SK-N-SH (cell line): ENCODE results near the gene RRBP1. TPM values are rescaled to one million over a fixed set of nuclear protein-coding genes. Genes with fewer than 3 reads are reported as not detected.

Experiments
- CTCF ChIA-PET: fragments of 300-600, 350-600 bp; formaldehyde crosslinking; extraction: SDS; loops from one replicate; lab custom pipeline; 2021; lab: Yijun Ruan, JAX
- POLR2A ChIA-PET: fragments of 350-600 bp; sonication (Branson Sonifier 250); formaldehyde crosslinking; extraction: SDS; loops from one replicate; lab custom pipeline; 2020; ENCODE audit warnings: antibody characterized with exemption, inconsistent platforms; lab: Yijun Ruan, JAX
- DNase-seq: peaks from one replicate; pipeline ENCODE4 v3.0.0; 2012
- H2AFZ ChIP-seq: fragments of 200-600 bp; sonication (generic); 2 replicates; pipeline ENCODE4 v1.8.1; 2016; ENCODE audit warnings: antibody characterized with exemption, mild to moderate bottlenecking, low read depth
- H3F3A ChIP-seq: fragments of 200-600 bp; sonication (generic); replicated peaks from 2 replicates; pipeline ENCODE3; 2016; ENCODE audit warnings: antibody characterized with exemption, mild to moderate bottlenecking; ENCODE audit not compliant: insufficient read depth
- H3K27ac ChIP-seq, 2 experiments: fragments of 200-500 bp in 1 of 2; fragments of 200-600 bp in 1 of 2; sonication (Bioruptor generic) in 1 of 2; sonication (generic), shearing (Covaris generic) in 1 of 2; 2 replicates each; pipeline versions ENCODE4 v1.5.1 to v1.6.1; 2014 to 2016; ENCODE audit warnings: low read depth in 2 of 2, inconsistent platforms in 1 of 2, low read length in 1 of 2, mild to moderate bottlenecking in 1 of 2, mixed read lengths in 1 of 2
- H3K27me3 ChIP-seq: fragments of 200-600 bp; sonication (generic), shearing (Covaris generic); 2 replicates; pipeline ENCODE4 v1.6.1; 2016; ENCODE audit warnings: mixed run types; ENCODE audit not compliant: insufficient read depth
- H3K36me3 ChIP-seq, 2 experiments: fragments of 200-500 bp in 1 of 2; fragments of 200-600 bp in 1 of 2; sonication (Bioruptor generic) in 1 of 2; sonication (generic) in 1 of 2; replicated peaks in 1 of 2; 2 replicates each; pipeline versions ENCODE3 to v1.5.1; 2014 to 2016; ENCODE audit warnings: low read length in 1 of 2, mild to moderate bottlenecking in 1 of 2; ENCODE audit not compliant: insufficient read depth in 2 of 2, control insufficient read depth in 1 of 2
- H3K4me1 ChIP-seq, 2 experiments: fragments of 200-500 bp in 1 of 2; fragments of 200-600 bp in 1 of 2; sonication (Bioruptor generic) in 1 of 2; sonication (generic), shearing (Covaris generic) in 1 of 2; 2 replicates each; pipeline versions ENCODE4 v1.5.1 to v1.6.1; 2014 to 2016; ENCODE audit warnings: low read depth in 1 of 2, low read length in 1 of 2, mixed run types in 1 of 2; ENCODE audit not compliant: insufficient read depth in 2 of 2, control insufficient read depth in 1 of 2
- H3K4me2 ChIP-seq: fragments of 200-600 bp; sonication (generic), shearing (Covaris generic); 2 replicates; pipeline ENCODE4 v1.6.1; 2017; ENCODE audit warnings: mixed run types
- H3K4me3 ChIP-seq, 2 experiments: fragments of 200-500 bp in 1 of 2; fragments of 200-600 bp in 1 of 2; sonication (Bioruptor generic) in 1 of 2; sonication (generic), shearing (Covaris generic) in 1 of 2; 2 replicates each; pipeline versions ENCODE4 v1.5.1 to v1.8.1; 2014 to 2016; ENCODE audit warnings: low read depth in 2 of 2, inconsistent platforms in 1 of 2, low read length in 1 of 2, mild to moderate bottlenecking in 1 of 2, mixed read lengths in 1 of 2, moderate library complexity in 1 of 2
- H3K79me2 ChIP-seq: fragments of 200-600 bp; sonication (generic); 2 replicates; pipeline ENCODE4 v1.8.1; 2017; ENCODE audit warnings: mild to moderate bottlenecking; ENCODE audit not compliant: insufficient read depth
- H3K9ac ChIP-seq: fragments of 200-600 bp; sonication (generic); 2 replicates; pipeline ENCODE4 v1.6.1; 2017; ENCODE audit warnings: mixed run types
- H3K9me2 ChIP-seq: fragments of 200-600 bp; sonication (generic); 2 replicates; pipeline ENCODE4 v1.6.1; 2017; ENCODE audit warnings: mixed run types
- H3K9me3 ChIP-seq: fragments of 200-600 bp; sonication (generic); 2 replicates; pipeline ENCODE4 v1.6.1; 2017; ENCODE audit warnings: mixed run types, mild to moderate bottlenecking, moderate library complexity
- H4K20me1 ChIP-seq: fragments of 200-600 bp; sonication (generic); 2 replicates; pipeline ENCODE4 v1.6.1; 2017; ENCODE audit warnings: mild to moderate bottlenecking, mixed run types; ENCODE audit not compliant: insufficient read depth
- ELF1 ChIP-seq: IDR thresholded peaks from 2 replicates; pipeline ENCODE4 v1.4.0; 2012
- EP300 ChIP-seq, 2 experiments: IDR thresholded peaks; 2 replicates each; pipeline versions ENCODE4 v1.4.0 to v1.6.1; 2012; ENCODE audit warnings: borderline replicate concordance in 1 of 2, low read depth in 1 of 2, low read length in 1 of 2
- EZH2phosphoT487 ChIP-seq: fragments of 200-600 bp; sonication (generic); IDR thresholded peaks from 2 replicates; pipeline ENCODE4 v1.6.1; 2017; ENCODE audit warnings: low read depth, mixed run types, mild to moderate bottlenecking, antibody characterized with exemption, moderate library complexity, borderline replicate concordance
- FOXJ3 ChIP-seq: sonication (generic); formaldehyde crosslinking; IDR thresholded peaks from 2 replicates; pipeline ENCODE4 v1.5.1; 2020; ENCODE audit warnings: mild to moderate bottlenecking, missing genetic modification reagents
- FOXM1 ChIP-seq: IDR thresholded peaks from 2 replicates; pipeline ENCODE4 v1.4.0; 2012; ENCODE audit warnings: low read depth, mild to moderate bottlenecking
- IRF3 ChIP-seq: fragments of 150-350 bp; IDR thresholded peaks from 2 replicates; pipeline ENCODE4 v1.6.1; 2016; ENCODE audit warnings: mild to moderate bottlenecking, low read depth, low read length
- MAX ChIP-seq: IDR thresholded peaks from 2 replicates; pipeline ENCODE4 v1.4.0; 2012; ENCODE audit warnings: low read depth
- MEF2A ChIP-seq: IDR thresholded peaks from 2 replicates; pipeline ENCODE4 v1.4.0; 2012; ENCODE audit warnings: low read depth, borderline replicate concordance
- MXI1 ChIP-seq: IDR thresholded peaks from 2 replicates; pipeline ENCODE4 v1.6.1; 2012; ENCODE audit warnings: mild to moderate bottlenecking, low read depth, low read length, improper control_type of control experiment
- NFIC ChIP-seq: IDR thresholded peaks from 2 replicates; pipeline ENCODE4 v1.4.0; 2012; ENCODE audit warnings: borderline replicate concordance
- NRF1 ChIP-seq: IDR thresholded peaks from 2 replicates; pipeline ENCODE4 v1.6.1; 2012; ENCODE audit warnings: low read depth, mild to moderate bottlenecking, low read length
- POLR2AphosphoS5 ChIP-seq: IDR thresholded peaks from 2 replicates; pipeline ENCODE4 v1.6.1; 2012; ENCODE audit warnings: low read depth, low read length
- RXRA ChIP-seq: IDR thresholded peaks from 2 replicates; pipeline ENCODE4 v1.4.0; 2012; ENCODE audit warnings: low read depth, mild to moderate bottlenecking, borderline replicate concordance
- SMC3 ChIP-seq: IDR thresholded peaks from 2 replicates; pipeline ENCODE4 v1.6.1; 2012; ENCODE audit warnings: low read depth, low read length, improper control_type of control experiment
- TAF1 ChIP-seq: IDR thresholded peaks from 2 replicates; pipeline ENCODE4 v1.6.1; 2012; ENCODE audit warnings: low read depth, mild to moderate bottlenecking, low read length, moderate library complexity, borderline replicate concordance
- USF2 ChIP-seq: fragments of 150-350 bp; IDR thresholded peaks from 2 replicates; pipeline ENCODE4 v1.6.1; 2017; ENCODE audit warnings: antibody characterized with exemption, low read length, low read depth, borderline replicate concordance
- YY1 ChIP-seq: IDR thresholded peaks from 2 replicates; pipeline ENCODE4 v1.4.0; 2012; ENCODE audit warnings: low read depth, mild to moderate bottlenecking
- WGBS: methylation state at CpG from one replicate; pipeline ENCODE4 v1.1.6; 2017; ENCODE audit warnings: low lambda C conversion rate; 5-methylcytosine and 5-hydroxymethylcytosine counted together
- polyA plus RNA-seq, 3 experiments: library from polyadenylated mRNA; depleted of rRNA; stranded (reverse); fragments of >200 nt; gene quantifications; 2 replicates each; pipeline ENCODE4 v1.2.3, GENCODE V29; 2012
- TF ChIP-seq, protein P1 (sequence below): IDR thresholded peaks from 2 replicates; pipeline ENCODE4 v1.4.0; 2012; ENCODE audit warnings: low read depth, borderline replicate concordance
- TF ChIP-seq, protein P2 (sequence below): fragments of 200-600 bp; sonication (generic); IDR thresholded peaks from 2 replicates; pipeline ENCODE4 v1.6.1; 2017; ENCODE audit warnings: antibody characterized with exemption, mild to moderate bottlenecking, moderate library complexity

Gene RRBP1
- polyA plus RNA-seq, 1 of the 3 experiments (the other 2 are of a cell fraction) = 50.2 TPM

- TF ChIP-seq NRF1 = no peak
- no peak for TF ChIP-seq USF2
- TF ChIP-seq POLR2AphosphoS5 = no peak
- TF ChIP-seq IRF3 = no peak
- TF ChIP-seq EZH2phosphoT487 = no peak
- no peak for TF ChIP-seq YY1
- TF ChIP-seq, protein P1, sequence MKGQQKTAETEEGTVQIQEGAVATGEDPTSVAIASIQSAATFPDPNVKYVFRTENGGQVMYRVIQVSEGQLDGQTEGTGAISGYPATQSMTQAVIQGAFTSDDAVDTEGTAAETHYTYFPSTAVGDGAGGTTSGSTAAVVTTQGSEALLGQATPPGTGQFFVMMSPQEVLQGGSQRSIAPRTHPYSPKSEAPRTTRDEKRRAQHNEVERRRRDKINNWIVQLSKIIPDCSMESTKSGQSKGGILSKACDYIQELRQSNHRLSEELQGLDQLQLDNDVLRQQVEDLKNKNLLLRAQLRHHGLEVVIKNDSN = no peak
- no peak for TF ChIP-seq ELF1
- TF ChIP-seq, protein P2, sequence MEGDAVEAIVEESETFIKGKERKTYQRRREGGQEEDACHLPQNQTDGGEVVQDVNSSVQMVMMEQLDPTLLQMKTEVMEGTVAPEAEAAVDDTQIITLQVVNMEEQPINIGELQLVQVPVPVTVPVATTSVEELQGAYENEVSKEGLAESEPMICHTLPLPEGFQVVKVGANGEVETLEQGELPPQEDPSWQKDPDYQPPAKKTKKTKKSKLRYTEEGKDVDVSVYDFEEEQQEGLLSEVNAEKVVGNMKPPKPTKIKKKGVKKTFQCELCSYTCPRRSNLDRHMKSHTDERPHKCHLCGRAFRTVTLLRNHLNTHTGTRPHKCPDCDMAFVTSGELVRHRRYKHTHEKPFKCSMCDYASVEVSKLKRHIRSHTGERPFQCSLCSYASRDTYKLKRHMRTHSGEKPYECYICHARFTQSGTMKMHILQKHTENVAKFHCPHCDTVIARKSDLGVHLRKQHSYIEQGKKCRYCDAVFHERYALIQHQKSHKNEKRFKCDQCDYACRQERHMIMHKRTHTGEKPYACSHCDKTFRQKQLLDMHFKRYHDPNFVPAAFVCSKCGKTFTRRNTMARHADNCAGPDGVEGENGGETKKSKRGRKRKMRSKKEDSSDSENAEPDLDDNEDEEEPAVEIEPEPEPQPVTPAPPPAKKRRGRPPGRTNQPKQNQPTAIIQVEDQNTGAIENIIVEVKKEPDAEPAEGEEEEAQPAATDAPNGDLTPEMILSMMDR = no peak
These were observed 62.5 kb downstream of the RRBP1 start (continued) for GRCh38 chr20:17619351-17620093.

DNA sequence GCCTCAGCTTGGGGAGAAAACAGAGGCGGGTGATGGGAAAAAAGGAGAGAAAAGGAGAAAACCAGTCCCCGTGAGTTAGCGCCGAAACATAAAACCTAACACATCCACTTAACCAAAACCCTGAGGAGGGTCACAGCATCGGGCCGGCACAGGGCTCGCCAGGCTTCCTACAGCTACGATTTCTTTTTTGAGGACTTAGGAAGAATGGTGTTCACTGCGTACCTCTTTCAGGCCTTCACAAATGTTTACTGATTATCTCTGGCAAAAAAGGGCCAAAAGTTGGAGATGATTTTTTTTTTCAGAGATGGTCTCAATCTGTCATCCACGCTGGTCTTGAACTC, 63.4 kb downstream of the RRBP1 start:
- POLR2A ChIA-PET = no interaction called here
- WGBS = 96% methylated on average over 10 of the region's 10 CpGs
- H2AFZ ChIP-seq = no peak overlapping the region
- no peak overlapping the region for H3K27ac ChIP-seq
- H3K27me3 ChIP-seq = no peaks in the 10 kb centered on the region
- no peaks in the 10 kb centered on the region for H3F3A ChIP-seq
- H3K4me2 ChIP-seq = no peak overlapping the region
- no peaks in the 10 kb centered on the region for H3K79me2 ChIP-seq
- no peaks in the 10 kb centered on the region for H3K9me3 ChIP-seq
- peaks cover 3 to 62% of the 10 kb centered on the region in 2 experiments for H3K36me3 ChIP-seq
- no peaks in the 10 kb centered on the region for H3K4me1 ChIP-seq
- H3K9me2 ChIP-seq = no peaks in the 10 kb centered on the region
- no peak for DNase-seq
- H4K20me1 ChIP-seq = no peaks in the 10 kb centered on the region
- no peak overlapping the region for H3K4me3 ChIP-seq
- CTCF ChIA-PET = interaction anchor here (1.0 to 8.7 kb wide), 13 partner anchors 9 to 114 kb away, joined by 3 to 96 read pairs (median 5); partner anchors contain the start of genes BFSP1 and DSTN
- H3K9ac ChIP-seq = no peak overlapping the region
- no peak for TF ChIP-seq FOXJ3 (CRISPR knock-in tag)
- TF ChIP-seq, protein P2 = no peak
- TF ChIP-seq FOXM1 = no peak
- no peak for TF ChIP-seq POLR2AphosphoS5
- no peak for TF ChIP-seq RXRA
- no peak for TF ChIP-seq SMC3
- TF ChIP-seq MEF2A = no peak
- TF ChIP-seq NFIC = no peak
- TF ChIP-seq EP300 (IDR thresholded peaks at IDR 0.05; ENCODE audit: borderline replicate concordance in 1 of 2, low read depth in 1 of 2, low read length in 1 of 2) = no peak
- TF ChIP-seq TAF1 = no peak
- TF ChIP-seq YY1 = no peak
- no peak for TF ChIP-seq MAX
- TF ChIP-seq MXI1 = no peak
- TF ChIP-seq ELF1 = no peak
